ENCODE data around the gene TMTC2.

The TMTC2 gene

DNA sequence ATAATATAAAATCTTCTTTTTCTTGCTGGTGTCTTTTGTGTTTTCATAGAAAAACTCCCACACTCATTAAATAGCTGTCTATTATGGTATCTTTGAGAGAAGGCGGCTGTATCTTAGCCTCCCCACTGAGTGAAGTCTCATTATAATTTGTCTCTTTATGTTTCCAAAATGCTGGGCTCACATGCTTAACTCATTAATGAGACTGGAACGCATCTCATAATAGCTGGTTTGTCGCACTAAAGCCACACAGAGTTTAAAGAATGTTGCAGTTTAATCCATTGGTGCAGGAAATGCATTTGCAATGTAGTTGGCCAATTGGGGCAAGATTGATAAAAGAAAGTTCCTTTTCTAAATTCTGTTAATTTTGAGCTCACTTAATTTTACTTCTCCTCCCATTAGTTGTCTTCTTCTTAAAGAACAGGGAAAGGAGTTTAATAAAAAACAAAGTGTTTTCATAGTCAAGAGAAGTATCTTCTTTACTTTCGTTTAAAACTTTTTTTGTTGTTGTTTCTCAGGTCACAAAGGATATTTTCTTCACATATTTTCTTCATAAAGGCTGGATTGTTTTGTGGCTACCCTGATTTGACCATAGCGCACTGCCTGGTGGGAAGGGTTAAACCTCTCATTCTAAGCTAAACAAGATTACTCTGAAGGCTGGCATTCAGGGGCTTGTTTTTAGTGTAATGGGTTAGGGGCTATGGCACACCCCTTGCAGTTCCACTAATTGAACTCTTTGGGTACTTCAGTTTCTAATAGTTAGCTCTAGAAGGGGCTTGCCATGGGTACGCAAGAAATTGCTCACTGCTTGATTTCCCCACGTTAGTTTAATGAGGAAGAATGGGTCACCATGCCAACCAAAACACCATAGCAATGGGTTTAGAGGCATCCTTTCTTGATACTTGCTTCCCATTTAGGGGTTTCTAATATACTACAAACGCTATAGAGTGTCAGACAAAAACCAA lies 197.0 kb downstream of the TMTC2 start:
- DNase-seq (no peak), ATAC-seq (no peak)

DNA sequence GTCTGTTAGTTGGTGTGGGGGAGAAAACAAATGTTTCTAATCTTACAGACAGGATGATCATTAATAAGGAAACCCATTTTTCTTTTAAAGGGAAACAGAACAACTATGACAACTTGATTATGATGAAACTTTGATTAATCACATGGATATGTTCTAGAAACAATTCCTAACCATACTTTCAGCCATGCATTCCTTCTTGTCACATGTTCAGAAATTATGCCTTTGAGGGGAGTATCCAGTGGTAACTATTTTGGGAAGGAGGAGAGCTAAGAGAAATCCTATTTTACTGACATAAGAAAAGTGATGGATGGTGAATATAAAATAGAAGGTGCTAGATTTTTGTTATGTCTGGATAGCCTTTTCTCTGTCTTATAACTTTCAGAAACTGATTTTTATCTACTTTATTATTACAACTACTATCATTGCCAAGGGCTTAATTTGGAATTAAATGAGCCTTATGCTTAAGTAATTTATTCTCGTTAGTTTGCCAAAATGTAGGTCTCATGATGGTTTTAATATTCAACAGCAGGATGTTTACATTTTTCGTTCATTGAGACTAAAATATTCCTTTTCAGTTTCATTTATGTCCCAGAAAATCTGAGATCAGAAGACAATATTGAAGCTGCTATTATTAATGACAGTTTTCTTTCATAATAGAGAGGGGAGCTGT lies 200.1 kb downstream of the TMTC2 start:
- no peak for DNase-seq
- no peak for ATAC-seq

DNA sequence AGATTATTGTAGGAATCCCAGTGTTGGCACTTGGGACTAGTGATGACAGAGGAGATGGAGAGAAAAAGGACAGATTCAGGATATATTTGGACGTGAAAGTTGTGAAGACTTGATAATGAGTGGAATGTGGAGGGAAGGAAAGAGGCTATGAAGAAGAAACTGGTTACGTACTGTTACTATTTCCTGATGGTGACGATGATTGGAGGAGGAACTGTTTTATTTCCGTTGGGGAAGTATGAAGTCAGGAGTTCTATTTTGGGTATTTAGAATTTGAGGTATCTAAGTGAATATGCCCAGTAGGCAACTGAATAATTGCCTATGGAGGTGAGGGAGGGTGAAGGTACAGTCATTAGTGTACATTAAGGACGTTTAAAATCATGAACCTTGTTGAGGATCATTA lies 207.2 kb downstream of the TMTC2 start:
- DNase-seq = no peak
- no peak for ATAC-seq

DNA sequence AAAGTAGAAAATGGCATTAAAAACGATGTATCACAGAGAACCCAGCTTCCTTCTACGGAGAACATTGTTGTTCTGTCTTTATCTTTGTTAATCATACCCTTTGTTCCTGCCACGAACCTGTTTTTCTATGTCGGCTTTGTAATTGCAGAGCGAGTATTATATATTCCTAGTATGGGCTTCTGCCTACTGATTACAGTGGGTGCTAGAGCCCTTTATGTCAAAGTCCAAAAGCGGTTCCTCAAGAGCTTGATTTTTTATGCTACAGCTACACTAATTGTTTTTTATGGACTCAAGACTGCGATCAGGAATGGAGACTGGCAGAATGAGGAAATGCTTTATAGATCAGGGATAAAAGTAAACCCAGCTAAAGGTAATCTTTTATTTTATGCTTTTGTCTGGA lies 209.6 kb downstream of the TMTC2 start:
- ATAC-seq (no peak), DNase-seq (no peak)

DNA sequence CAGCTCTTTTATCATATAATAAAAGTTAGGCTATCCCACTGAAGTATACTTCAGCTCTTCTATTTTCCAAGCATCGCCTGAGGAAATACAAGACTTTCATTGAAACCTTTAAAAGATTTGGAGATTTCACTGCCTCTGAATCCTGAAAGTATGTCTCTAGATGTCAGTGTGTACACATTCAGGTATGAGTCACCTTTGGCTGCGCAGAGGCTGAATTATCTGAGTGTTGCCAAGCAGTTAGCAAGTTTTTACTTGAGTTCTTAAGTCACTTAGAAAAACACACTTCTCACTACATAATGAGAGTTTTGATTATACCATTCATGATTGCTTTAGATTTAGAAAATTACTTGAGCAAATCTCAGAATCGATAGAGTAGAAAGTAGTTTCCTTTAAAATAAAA lies 210.3 kb downstream of the TMTC2 start:
- DNase-seq (no peak), ATAC-seq (no peak)

DNA sequence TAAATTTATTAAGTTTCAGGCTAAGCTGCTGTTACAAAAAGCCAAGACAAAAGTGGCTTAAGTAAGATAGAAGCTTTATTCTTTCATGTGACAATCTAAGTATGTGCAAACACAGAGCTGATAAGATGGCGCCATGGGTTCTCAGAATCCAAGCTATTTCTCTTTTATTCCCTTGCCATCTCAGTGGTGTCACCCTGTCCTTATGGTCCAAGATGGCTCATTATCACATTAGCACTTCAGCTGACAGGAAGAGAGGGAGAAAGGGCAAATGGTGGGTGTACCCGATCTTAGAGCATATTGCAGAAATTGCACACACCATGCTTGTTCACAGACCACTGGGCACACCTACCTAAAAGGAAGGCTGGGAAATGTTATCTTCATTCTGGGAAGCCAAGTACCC lies 211.7 kb downstream of the TMTC2 start:
- no peak for ATAC-seq
- DNase-seq = no peak

DNA sequence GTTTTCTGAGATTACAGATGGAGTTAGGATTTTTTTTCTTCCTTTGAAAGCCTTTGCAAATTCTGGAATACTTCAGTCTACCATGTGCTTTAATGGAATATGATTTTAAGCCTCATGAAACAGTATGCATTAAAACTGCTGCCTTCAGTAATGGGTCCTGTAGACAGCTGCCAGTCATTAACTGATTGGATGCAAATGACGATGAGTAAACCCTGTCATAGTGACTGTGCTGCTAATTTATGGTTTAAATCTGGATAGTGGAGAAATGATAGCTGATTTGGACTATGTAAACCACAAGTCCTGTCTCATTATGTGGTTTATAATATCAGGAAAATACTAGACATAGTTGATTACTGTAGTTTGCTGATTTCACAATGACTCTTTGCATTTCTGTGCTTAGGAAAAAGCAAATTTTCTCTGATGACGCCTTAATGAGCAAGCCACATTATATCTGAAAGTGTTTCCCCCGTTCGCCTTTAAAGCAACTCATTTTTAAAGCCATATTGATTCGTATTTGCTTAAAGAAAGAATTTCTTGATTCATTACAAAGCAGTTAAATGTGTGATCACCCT lies 217.6 kb downstream of the TMTC2 start:
- DNase-seq (no peak), ATAC-seq (no peak)

DNA sequence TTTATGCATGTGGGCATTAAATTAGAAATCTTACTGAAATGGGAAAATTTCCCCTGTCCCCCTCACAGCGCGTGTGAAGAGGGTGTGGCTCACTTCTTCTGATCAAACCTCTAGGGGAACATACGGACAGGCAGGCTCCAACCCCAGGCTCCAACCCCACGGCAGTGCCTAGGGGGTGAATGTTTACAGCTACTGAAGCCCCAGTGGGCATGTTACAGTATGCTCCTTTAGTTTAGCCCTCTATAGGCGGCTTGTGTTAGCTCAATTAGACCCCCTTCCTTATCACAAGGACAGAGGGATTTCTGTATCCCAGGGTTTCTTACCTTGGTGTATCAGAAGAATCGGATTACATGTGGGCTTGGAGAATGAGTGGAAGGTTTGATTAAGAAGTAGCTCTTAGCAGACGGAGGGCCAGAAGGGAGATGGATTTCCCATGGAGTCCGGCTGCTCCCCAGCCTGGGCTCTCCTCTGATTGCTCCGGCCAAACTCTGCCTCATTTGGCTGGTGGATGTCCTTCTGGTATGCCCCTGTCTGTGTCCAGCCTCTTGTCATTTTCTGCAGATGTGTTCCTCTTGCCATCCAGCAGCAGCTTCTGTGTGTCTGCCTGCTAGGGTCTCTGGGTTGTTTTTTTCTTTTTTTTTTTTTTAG lies 223.7 kb downstream of the TMTC2 start:
- ATAC-seq = no peak

DNA sequence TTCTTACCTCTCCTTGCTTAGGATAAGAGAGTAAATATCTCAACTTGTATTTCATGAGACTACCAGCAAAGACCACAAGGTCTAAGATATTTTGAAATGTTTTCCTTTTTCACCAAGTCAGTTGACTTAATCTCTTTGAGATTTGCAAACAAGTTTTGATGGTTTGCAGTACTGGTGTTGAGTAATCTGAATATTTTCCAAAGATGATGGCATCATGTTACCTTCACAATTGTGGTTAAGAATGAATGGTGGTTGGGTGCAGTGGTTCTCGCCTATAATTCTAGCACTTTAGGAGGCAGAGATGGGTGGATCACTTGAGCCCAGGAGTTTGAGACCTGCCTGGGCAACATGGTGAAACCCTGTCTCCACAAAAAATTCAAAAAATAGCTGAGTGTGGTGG lies 225.7 kb downstream of the TMTC2 start:
- no peak for DNase-seq

More for the DNA sequence above, 223.7 kb downstream of the TMTC2 start:
- no peak for DNase-seq

DNA sequence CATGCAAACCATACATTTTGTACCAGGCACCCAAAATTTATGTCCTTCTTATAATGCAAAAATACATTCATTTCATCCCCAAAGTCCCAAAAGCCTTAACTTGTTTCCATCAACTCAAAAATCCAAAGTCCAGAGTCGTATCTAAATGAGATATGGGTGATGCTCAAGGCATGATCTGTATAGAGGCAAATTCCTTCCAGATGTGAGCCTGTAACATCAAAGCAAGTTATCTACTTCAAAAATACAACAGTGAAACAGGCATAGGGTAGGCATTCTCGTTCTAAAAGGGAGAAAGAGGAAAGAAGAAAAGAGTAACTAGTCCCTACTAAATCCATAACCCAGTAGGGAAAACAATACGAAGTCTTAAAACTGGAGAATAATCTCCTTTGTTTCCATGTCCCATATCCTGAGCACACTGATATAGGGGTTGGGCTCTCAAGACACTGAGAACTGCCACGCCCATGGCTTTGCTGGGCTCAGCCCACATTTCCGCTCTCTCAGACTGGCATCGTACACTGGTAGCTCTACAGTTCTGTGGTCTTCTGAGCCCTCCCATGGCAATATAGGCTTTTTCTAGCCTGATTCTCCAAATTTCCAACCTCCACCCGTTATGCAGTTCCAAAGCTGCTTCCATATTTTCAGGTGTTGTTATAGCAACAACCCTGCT lies 232.8 kb downstream of the TMTC2 start:
- DNase-seq (no peak), ATAC-seq (no peak)

More for the DNA sequence above, 225.7 kb downstream of the TMTC2 start:
- ATAC-seq = no peak

DNA sequence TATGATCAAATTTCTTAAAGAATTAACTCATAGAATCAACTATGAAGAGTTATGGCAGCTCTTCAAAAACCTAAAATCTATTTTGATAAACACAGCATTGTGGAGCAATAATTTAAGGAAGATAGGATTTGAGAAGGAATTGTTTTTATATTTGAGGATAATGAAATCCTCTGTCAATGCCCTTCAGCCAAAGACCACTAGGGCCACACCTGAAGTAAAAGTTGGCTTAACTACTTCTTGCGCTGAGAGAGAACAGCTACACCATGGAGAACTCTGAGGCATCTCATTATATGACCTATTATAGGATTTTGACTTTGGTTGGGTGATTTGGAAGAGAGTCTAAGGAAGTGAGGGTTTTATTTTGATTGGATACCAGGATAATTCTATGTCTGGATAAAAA lies 237.2 kb downstream of the TMTC2 start:
- no peak for ATAC-seq
- DNase-seq = no peak

DNA sequence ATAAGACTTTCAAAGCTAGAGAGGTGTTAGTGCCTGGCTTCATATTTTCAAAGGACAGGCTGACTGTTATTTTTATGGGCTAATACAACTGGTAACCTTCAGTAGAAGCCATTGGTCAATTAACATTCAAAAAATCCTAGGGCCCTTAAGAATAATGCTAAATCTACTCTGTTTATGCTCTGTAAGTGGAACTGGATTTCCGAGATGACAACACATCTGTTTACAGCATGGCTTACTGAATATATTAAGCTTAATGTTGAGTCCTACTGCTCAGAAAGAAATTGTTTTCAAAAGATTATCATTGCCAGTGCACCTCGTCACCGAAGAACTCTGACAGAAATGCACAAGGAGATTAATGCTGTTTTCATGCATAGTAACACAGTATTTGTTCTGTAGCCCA lies 239.9 kb downstream of the TMTC2 start:
- no peak for DNase-seq
- ATAC-seq = no peak

DNA sequence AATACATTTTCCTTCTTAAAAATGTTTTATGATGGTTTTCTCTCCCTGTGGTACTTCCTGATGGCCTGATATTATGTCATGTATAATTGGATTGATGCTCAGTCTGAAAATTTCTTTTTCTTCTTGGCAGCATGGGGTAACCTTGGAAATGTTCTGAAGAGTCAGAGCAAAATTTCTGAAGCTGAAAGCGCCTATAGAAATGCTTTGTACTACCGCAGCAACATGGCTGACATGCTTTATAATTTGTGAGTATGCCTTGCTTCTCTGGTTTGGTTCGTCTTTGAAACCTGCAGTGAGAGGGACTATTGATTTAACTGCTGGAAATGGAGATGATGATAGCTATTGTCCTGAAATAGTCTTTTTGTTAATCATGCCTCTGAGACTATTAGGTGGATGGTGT lies 243.6 kb downstream of the TMTC2 start:
- ATAC-seq (no peak), DNase-seq (no peak)

DNA sequence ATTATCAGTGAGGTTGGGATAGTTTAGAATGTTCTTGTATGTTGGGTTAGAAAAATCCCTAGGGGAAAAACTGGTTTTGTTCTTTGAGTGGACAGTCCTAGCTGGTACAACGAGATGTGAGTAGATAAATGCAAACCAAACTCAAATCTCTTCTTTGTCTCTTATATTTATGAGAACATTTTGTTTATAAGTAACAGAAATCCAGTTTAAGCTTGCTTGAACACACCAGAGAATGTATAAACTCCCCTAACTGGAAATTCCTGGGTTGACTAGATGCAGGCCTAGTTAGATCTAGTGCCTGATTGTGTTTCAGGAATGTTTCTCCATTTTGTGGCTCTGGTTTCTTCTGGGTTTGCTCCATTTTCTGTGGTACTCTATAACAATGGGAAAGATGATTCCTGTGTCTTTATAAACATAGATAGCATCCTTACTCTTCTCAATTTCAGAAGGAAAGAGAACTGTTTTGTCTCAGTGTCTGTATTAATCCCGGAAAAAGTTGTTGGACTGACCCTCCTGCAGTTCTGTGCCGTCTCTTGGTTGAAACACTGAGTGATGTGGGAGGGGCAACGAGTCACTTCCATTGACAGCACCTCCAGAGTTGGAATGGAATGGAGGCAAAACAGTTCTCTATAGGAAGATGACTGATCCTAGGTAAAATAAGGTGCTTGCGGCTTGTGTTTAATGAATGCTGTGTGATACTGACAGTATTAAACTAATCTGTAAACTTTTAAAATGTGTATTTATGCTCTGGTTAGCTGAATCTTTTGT lies 244.8 kb downstream of the TMTC2 start:
- DNase-seq (no peak), ATAC-seq (no peak)

DNA sequence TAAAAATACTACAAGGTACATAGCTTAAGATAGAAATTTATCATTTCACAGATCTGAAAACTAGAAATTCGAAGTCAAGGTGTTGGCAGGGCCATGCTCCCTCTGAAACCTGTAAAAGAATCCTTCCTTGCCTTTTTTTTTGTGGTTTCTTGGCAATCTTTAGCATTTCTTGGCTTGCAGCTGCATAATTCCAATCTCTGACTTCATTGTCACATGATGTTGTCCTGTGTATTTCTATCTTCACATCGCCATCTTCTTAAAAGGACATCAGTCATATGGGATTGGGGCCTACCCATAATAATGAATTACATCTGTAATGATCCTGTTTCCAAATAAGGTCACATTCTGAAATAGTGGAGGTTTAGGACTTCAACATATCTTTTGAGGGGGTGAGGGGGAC lies 250.4 kb downstream of the TMTC2 start:
- ATAC-seq = no peak

DNA sequence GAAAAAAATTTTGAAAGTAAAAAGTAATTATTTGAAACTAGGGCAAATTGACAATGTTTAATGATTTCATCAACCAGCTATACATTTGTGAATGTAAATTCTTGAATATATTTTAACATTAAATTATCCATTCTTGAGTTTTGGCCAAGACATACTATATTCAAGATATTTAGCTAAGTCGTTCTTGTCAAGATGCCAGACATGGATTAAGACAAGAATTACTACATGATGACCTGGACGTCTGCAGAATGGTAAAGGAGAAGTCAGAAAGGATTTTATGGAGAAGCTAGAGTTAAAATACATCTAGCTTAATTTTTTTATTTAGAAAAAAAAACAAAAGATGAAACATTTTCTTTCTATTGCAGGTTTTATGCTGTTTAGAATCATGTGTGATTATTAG lies 255.8 kb downstream of the TMTC2 start:
- ATAC-seq (no peak), DNase-seq (no peak)

More for the DNA sequence above, 250.4 kb downstream of the TMTC2 start:
- no peak for DNase-seq

DNA sequence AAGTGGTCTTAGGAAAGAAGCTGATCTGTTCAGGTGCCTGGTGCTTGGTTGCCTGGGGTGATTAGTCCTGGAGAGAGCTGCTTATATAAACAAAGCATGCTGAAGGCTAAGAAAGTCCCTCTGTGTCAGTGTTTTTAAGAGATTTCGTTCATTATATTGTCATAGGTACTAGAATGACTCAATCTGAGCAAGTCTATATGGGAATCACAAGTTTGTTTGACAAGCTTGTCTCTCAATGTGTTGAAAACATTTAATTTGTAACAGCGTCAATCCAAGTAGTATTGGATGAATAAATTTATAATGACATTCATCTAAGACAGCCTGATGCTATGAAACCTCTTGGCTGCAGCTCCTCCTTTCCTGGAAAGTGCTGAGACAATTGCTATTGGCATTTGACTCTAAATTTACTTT lies 256.3 kb downstream of the TMTC2 start:
- ATAC-seq = no peak

DNA sequence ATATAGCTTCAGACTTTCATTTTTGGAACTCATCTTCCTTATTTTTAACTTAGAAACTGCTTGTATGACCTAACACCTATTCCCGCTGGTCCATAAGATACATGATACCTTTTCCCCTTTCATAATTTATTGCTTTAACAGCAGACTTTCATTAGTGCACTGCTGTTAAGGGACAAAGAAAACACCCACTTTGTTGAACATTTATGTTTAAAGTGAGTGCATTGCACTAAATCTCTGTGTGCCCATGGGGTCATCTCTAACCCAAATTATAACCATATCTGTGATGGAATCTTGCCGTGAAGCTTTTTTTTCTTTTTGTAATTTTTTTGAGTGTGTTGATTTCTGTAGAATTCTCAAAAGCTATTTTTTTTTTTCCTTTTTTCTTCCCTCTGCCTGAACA lies 261.8 kb downstream of the TMTC2 start:
- ATAC-seq = no peak
- no peak for DNase-seq

More for the DNA sequence above, 256.3 kb downstream of the TMTC2 start:
- DNase-seq = no peak

DNA sequence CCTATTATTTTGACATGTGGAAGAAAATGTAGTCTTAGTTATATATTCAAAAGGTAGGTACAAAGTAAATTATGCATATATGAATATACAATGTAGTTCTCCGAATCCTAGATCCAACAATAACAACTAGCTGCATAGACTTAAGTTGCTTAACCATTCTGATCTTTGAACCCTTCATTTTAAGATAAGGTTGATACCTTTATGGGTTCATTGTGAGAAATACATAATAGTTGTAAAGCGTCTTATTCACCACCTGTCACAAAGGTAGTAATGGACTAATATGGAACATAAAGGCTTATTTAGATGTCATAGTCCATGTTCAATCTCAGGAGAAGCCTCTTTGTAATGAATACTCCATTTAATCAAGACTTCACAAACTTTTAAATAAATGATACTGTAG lies 263.6 kb downstream of the TMTC2 start:
- DNase-seq = no peak
- no peak for ATAC-seq

DNA sequence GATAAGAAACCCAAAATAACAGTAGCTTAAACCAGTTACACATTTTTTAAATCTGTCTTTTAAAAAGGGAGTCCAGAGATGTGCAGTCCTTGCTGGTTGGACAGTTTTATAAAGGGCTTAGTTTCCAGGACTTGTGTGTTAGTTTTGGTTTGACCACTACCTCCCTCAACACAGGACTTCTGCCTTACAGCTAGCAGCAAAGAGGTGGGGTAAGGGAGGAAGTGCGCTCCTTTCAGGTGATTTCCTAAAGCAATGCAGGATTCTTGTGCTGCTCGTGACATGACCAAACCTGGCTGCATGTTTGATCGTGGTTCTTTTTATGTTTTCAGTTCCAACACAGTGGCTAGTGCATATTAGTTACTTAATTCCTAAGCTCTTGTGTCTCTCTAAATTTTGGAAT lies 266.2 kb downstream of the TMTC2 start:
- ATAC-seq (no peak), DNase-seq (no peak)

DNA sequence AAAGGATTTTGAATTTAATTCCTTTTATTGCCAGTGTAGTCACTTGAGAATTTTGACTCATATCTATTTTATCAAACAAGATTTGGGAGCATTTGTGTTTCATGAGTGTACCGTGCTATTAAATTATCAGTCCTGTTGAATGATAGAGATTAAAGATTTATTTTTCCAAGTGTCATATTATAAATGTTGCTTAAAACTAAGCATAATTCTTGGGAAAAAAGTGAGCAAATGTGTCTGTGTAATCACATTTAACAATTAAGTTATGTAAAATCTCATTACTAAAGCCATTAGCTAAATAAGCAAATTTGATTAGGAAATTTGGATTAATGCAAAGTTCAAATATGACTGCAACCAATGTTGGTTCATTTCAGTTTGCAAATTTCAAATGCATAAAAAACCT lies 266.7 kb downstream of the TMTC2 start:
- no peak for ATAC-seq

More for the DNA sequence above, 266.7 kb downstream of the TMTC2 start:
- no peak for DNase-seq
